ENCODE data around the gene CELA2B.

CELA2B gene

GRCh38 chr1:15525050-15526020 is 49.4 kb downstream of the CELA2B start (continued):
- TF ChIP-seq, protein P1, sequence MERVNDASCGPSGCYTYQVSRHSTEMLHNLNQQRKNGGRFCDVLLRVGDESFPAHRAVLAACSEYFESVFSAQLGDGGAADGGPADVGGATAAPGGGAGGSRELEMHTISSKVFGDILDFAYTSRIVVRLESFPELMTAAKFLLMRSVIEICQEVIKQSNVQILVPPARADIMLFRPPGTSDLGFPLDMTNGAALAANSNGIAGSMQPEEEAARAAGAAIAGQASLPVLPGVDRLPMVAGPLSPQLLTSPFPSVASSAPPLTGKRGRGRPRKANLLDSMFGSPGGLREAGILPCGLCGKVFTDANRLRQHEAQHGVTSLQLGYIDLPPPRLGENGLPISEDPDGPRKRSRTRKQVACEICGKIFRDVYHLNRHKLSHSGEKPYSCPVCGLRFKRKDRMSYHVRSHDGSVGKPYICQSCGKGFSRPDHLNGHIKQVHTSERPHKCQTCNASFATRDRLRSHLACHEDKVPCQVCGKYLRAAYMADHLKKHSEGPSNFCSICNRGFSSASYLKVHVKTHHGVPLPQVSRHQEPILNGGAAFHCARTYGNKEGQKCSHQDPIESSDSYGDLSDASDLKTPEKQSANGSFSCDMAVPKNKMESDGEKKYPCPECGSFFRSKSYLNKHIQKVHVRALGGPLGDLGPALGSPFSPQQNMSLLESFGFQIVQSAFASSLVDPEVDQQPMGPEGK (tag by site-specific recombination; IDR thresholded peaks at IDR 0.05) = peak; percentile 67
- TF ChIP-seq ZFHX2 (tag by site-specific recombination; conservative IDR thresholded peaks at IDR 0.05) = peak; percentile 56
- TF ChIP-seq, protein P2, sequence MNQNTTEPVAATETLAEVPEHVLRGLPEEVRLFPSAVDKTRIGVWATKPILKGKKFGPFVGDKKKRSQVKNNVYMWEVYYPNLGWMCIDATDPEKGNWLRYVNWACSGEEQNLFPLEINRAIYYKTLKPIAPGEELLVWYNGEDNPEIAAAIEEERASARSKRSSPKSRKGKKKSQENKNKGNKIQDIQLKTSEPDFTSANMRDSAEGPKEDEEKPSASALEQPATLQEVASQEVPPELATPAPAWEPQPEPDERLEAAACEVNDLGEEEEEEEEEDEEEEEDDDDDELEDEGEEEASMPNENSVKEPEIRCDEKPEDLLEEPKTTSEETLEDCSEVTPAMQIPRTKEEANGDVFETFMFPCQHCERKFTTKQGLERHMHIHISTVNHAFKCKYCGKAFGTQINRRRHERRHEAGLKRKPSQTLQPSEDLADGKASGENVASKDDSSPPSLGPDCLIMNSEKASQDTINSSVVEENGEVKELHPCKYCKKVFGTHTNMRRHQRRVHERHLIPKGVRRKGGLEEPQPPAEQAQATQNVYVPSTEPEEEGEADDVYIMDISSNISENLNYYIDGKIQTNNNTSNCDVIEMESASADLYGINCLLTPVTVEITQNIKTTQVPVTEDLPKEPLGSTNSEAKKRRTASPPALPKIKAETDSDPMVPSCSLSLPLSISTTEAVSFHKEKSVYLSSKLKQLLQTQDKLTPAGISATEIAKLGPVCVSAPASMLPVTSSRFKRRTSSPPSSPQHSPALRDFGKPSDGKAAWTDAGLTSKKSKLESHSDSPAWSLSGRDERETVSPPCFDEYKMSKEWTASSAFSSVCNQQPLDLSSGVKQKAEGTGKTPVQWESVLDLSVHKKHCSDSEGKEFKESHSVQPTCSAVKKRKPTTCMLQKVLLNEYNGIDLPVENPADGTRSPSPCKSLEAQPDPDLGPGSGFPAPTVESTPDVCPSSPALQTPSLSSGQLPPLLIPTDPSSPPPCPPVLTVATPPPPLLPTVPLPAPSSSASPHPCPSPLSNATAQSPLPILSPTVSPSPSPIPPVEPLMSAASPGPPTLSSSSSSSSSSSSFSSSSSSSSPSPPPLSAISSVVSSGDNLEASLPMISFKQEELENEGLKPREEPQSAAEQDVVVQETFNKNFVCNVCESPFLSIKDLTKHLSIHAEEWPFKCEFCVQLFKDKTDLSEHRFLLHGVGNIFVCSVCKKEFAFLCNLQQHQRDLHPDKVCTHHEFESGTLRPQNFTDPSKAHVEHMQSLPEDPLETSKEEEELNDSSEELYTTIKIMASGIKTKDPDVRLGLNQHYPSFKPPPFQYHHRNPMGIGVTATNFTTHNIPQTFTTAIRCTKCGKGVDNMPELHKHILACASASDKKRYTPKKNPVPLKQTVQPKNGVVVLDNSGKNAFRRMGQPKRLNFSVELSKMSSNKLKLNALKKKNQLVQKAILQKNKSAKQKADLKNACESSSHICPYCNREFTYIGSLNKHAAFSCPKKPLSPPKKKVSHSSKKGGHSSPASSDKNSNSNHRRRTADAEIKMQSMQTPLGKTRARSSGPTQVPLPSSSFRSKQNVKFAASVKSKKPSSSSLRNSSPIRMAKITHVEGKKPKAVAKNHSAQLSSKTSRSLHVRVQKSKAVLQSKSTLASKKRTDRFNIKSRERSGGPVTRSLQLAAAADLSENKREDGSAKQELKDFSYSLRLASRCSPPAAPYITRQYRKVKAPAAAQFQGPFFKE (tag by site-specific recombination; IDR thresholded peaks at IDR 0.05; ENCODE audit: borderline replicate concordance) = no peak
- peak; percentile 36 for TF ChIP-seq ZNF366 (tag by site-specific recombination; conservative IDR thresholded peaks at IDR 0.05)
- TF ChIP-seq KLF8 (tag by site-specific recombination; IDR thresholded peaks at IDR 0.05) = peak; percentile 56; the same call in 1 of the 2 replicates
- TF ChIP-seq ZNF114 (tag by site-specific recombination; IDR thresholded peaks at IDR 0.05) = no peak
- TF ChIP-seq ZBTB8A (tag by site-specific recombination; IDR thresholded peaks at IDR 0.05) = peak; percentile 97
- 0 out of 2 replicates have a peak, but pooled peaks have one; percentile 16 for TF ChIP-seq ZBTB20 (tag by site-specific recombination; IDR thresholded peaks at IDR 0.05)
- peak; percentile 79 for TF ChIP-seq SP3 (tag by site-specific recombination; IDR thresholded peaks at IDR 0.05)
- TF ChIP-seq EGR2 (tag by site-specific recombination; IDR thresholded peaks at IDR 0.05; ENCODE audit: low read depth) = peak; percentile 61
- peak; percentile 53; the same call in 1 of the 2 replicates for TF ChIP-seq ZNF664 (tag by site-specific recombination; IDR thresholded peaks at IDR 0.05)

GRCh38 chr1:15526021-15526489 is 50.2 kb downstream of the CELA2B start:
- H3K9me3 ChIP-seq (ENCODE audit: control insufficient read depth, insufficient read depth, low read depth, low read length) = no peaks in the 10 kb centered on the region
- H3K27ac ChIP-seq (ENCODE audit: extremely low read depth, low read depth, low read length) = no peak overlapping the region
- peak overlapping the region; percentile 31 for H3K4me3 ChIP-seq (ENCODE audit: low read depth, low read length)
- TF ChIP-seq KLF9 (tag by site-specific recombination; IDR thresholded peaks at IDR 0.05; ENCODE audit: low read depth) (no peak), PRDM10 (tag by site-specific recombination; IDR thresholded peaks at IDR 0.05) (peak; percentile 86), ZBTB48 (tag by site-specific recombination; IDR thresholded peaks at IDR 0.05) (peak; percentile 61)
- TF ChIP-seq, protein P3, sequence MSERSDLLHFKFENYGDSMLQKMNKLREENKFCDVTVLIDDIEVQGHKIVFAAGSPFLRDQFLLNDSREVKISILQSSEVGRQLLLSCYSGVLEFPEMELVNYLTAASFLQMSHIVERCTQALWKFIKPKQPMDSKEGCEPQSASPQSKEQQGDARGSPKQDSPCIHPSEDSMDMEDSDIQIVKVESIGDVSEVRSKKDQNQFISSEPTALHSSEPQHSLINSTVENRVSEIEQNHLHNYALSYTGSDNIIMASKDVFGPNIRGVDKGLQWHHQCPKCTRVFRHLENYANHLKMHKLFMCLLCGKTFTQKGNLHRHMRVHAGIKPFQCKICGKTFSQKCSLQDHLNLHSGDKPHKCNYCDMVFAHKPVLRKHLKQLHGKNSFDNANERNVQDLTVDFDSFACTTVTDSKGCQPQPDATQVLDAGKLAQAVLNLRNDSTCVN (tag by site-specific recombination; optimal IDR thresholded peaks at IDR 0.05) = no peak
- H3K4me1 ChIP-seq (ENCODE audit: control insufficient read depth, insufficient read depth, low read length) = peaks cover 7% of the 10 kb centered on the region
- ChIA-PET CTCF (interaction anchor here (0.7 to 0.9 kb wide), 3 partner anchors 11 to 307 kb away, joined by 3 to 4 read pairs (median 3); partner anchors contain the start of gene PLEKHM2), POLR2A (interaction anchor here (1.2 to 1.3 kb wide), 4 partner anchors 9 to 92 kb away, joined by 3 to 7 read pairs (median 4); partner anchors contain the start of gene DDI2)
- H3K36me3 ChIP-seq (ENCODE audit: control insufficient read depth in 2 of 2, insufficient read depth in 1 of 2, low read length in 2 of 2) = peaks cover 0 to 14% of the 10 kb centered on the region in 2 experiments; a peak in 1 of 3 replicates
